Bladder microvascular endothelial cell (primary cell): Measurements from ENCODE around the gene ZFP92. TPM values are rescaled to one million over a fixed set of nuclear protein-coding genes. Genes with fewer than 3 reads are reported as not detected.

ENCODE experiments used
- total RNA-seq: library from RNA; depleted of rRNA; stranded (reverse); fragments of >200 nt; gene quantifications from 2 replicates; pipeline ENCODE4 v1.2.3, GENCODE V29; 2014

Gene ZFP92
- total RNA-seq: under 0.01 and 0.69 TPM in 2 replicates

DNA sequence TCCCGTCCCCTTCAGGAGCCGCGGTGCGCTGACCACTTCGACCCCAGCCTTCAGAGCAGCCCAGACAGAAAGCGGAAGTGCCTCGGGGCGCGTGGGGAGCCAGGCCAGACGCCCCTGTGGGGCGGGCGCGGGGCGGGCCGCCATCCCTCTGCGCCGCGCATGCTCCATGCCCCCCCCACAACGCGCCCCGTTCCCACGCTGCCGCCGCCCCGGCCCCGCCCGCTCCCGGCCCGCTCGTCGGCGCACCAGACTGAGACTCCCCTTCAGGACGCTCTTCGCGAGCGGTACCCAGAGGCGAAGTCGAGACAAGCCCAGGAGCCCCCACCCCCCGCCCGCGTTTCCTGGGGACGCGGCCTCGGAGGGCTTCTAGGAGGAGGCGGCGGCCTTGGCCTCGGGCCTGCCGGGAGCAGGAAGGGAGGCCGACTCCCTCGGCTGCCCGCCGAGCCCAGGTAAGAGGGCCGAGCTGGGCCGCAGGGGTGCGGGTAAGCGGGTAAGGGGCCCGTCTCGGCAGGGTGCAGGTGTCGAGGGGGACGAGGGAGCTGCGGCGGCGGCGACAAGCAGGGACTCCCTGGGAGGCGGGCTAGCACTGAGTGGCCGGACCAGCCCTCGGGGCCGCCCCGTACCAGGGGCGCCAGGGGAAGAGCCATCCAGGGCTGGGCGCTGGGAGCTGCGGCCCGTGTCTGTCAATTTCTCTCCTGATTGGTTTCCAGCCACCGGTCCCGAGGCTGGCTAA lies at the start of gene ZFP92:
TSS of gene ZFP92 (plus strand) at position 218 of the 733 bp plus-strand sequence. CDS start 6,851 bp downstream, outside the sequence.

GRCh38 chrX:153401133-153401764 lies 10.0 kb upstream of the ZFP92 start, which contains the start of gene PNMA6E:
PNMA6E (minus strand) TSS chrX:153401350; CDS start chrX:153398849, 2,501 bp downstream.

DNA sequence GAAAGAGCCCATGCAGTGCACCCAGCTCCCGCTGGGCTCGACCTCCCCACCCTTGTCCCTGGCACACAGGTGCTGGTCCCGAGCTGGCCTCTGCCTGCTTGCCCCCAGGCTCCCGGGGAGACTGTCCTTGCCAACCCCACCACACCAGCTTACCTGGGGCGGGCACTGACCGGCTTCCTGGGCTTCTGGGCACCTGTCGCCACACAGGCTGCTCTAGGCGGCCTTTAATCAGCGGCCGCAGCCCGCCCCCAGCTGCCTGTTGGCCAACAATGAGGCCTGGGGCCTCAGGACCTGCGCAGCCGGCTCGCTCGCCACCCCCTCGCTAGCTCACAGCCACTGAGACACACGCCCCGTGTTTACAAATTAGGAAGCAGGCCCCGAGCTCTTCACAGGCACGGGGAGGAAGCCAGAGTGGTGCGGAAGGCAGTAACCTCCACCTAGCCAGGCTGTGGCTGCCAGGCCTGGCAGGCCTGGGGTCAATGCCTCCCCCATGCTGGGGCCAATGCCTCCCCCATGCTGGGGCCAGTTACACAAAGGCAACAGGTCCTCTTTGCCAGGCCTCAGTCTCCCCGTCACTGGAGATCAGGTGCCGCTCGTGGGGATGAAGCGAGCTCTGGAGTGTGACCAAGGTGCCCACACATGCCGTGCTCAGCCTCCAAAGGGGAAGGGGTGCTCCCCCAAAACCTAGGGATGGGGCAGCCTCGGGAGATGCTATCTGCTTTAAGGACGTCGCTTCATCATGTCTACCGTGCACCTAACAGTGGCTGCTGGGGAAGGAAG lies 34.8 kb downstream of the ZFP92 start, which contains the start of gene TREX2:
TSS of gene TREX2 (minus strand) at position 201 of the 780 bp plus-strand sequence. CDS start 626 bp downstream, outside the sequence.

Other genes with a start within 250 kb of the ZFP92 start
- gene MAGEA1, start 232.2 kb upstream of the ZFP92 start, total RNA-seq: not detected in 2 replicates
- gene PNMA6F, start 89.7 kb upstream of the ZFP92 start, total RNA-seq: not detected in 2 replicates
- 2.8 and 5.5 TPM in 2 replicates for gene ZNF275, start 77.3 kb upstream of the ZFP92 start, total RNA-seq
- not detected in 2 replicates for gene PNMA6E, start 10.1 kb upstream of the ZFP92 start, total RNA-seq
- gene TREX2, start 34.6 kb downstream of the ZFP92 start, total RNA-seq: 2.1 and 7.3 TPM in 2 replicates
- gene HAUS7, start 59.1 kb downstream of the ZFP92 start, total RNA-seq: 15.9 and 21.5 TPM in 2 replicates
- 4.4 and 81.7 TPM in 2 replicates for gene BGN, start 83.5 kb downstream of the ZFP92 start, total RNA-seq
- under 0.01 TPM in 1 of 2 replicates, not detected in the other for gene ATP2B3, start 106.2 kb downstream of the ZFP92 start, total RNA-seq
- gene CCNQ, start 187.7 kb downstream of the ZFP92 start, total RNA-seq: 28.4 and 38.2 TPM in 2 replicates
- under 0.01 and 0.13 TPM in 2 replicates for gene DUSP9, start 235.7 kb downstream of the ZFP92 start, total RNA-seq